Measurements from ENCODE around the gene TNFRSF25.
A peak's percentile ranks its signal among the peaks of the same experiment; 100 is the strongest.
"Not testable (repeated sequence)": the region's sequence is repeated elsewhere in the genome, so short reads cannot be mapped to it uniquely, and the experiment has no call there.

The TNFRSF25 gene

DNA sequence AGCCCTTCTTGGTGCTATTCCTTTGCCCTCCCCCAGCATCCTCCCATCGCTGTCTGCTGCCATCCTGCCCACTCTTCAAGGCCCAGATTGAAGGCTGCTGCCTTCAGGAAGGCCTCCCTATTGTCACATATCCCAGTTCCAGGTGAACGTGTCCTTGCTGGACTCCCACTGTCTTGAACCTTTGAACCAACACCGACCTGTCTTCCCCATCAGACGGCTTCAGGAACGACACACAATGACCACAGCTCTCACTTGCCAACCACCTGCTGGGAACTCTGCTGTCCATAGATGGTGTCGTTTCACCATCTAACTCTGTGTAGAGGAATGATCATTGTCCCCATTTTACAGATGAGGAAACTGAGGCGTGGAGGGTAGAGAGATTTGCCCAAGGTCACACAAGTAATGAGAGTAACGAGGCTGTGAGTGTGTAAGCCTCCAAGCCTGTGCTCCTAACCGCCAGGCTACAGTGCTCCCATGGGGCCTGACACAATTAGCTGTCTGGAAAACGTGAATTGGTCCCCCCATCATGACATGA, 35.4 kb upstream of the TNFRSF25 start:
- no peak for DNase-seq

GRCh38 chr1:6500544-6501278, 34.7 kb upstream of the TNFRSF25 start:
- no peak for DNase-seq

GRCh38 chr1:6499296-6499695, 33.3 kb upstream of the TNFRSF25 start:
- no peak for DNase-seq

DNA sequence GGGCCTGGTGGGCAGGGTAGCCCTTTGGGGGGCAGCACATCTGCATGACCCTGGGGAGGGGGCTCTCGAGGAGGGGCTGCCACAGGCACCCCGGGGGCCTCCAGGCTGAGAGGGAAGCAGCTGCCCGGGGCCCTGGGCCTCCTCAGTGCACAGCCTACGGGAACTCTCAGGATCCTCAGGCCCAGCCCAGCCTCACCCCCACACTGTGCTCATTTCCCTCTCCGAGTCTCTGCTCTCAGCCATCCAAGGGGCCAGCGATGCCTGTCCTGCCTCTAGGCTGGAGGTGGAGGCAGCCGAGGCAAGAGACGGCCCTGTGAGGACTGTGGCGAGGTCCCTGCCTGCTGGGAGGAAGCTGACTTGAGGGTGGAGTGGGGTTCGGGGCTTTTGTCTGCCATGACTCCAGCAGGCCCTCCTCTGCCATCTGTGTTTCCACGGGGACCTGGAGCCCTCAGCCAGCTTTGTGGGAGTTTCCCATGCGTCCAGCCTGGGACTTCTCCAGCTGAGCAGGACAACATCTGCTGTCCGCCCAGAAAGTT, 32.7 kb upstream of the TNFRSF25 start:
- no peak for DNase-seq

- DNase-seq = no peak
These were observed 32.0 kb upstream of the TNFRSF25 start for GRCh38 chr1:6497867-6498575.

DNA sequence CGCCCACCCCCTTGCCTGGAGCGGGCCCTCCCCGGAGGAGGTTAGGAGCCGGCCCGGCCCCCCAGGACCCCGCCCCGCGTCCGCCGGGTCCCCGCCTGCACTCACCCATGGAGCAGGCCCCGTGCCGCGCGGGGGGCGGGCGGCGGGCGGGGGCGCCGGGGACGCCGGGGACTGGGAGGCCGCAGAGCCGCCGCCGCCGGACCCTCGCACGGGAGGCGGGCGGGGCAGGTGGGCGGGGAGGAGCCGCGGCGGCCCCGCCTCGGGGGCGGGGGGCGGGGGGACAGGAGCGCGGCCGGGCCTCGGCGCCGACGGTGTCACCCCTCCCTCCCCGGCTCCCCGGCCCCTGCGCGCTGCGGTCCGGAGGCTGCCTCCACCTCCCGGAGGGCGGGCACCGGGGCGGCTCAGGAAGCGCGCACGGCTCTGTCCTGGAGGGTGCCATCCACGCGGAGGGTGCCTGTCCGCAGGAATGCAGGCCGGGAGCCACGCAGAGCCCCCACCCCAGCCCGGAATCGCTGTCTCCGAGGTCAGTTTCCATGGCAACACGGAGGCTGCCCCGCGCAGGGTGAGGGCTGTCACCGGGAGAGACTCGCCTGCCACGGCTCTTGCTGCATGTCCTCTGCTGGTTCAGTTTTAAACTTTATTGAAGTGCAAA, 31.4 kb upstream of the TNFRSF25 start:
- peak; percentile 49 for DNase-seq

DNA sequence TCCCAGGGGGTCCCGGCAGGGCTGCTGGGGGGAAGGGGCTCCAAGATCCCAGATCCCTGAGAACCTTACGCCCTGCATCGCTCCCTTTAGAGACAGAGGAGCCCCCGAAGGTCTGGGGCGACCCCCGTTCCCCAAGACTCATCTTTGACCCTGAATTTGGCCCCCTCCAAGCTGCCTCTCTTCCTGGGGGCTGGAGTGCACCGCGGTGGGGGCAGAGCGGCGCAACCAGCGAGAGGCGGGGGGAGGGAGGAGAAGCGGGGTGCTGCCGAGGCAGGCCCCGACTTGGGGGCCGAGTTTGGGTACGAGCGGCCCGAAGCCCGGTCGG, 30.9 kb upstream of the TNFRSF25 start:
- DNase-seq = no peak

- no peak for DNase-seq
These were observed 30.4 kb upstream of the TNFRSF25 start for GRCh38 chr1:6496365-6496721.

GRCh38 chr1:6495540-6496364, 29.8 kb upstream of the TNFRSF25 start:
- DNase-seq = no peak

DNA sequence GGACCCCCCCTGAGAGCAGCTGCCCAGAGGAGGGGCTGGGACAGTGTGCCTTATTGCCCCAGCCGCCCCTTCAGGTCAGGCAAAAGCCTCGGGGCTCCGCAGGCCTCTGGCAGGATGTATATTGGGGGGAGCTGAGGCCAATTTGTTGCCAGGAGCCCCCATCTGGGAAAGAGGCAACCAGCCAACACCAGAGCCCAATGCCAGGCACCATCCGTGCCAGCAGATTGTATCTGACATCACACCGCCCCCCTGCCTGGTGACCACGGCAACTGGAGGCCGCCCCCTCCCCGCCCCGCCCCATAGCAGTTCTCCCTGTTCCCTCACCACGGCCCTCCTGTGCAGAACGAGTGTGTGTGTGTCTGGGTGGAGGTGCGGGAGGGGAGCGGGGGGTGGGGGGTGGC, 29.1 kb upstream of the TNFRSF25 start:
- no peak for DNase-seq

DNA sequence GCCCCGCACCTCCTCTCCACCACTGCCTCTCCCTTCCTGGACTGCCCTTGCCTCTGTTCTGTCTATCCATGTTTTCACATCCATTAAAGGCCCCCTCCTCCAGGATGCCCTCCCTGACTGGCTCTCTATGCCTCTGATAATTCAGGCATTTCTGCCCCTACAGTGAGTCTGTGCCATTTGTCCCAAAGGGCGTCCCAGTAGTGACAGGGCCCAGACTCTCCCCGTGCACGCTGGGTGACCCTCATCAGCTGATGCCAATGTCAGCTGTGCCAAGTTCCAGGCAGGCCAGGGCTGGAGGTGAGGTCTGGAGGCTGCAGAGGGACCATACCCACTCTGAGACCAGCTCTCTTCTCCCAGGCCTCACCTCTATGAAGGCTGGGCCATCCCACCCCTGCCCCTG, 28.7 kb upstream of the TNFRSF25 start:
- DNase-seq = no peak

- not testable (repeated sequence) for DNase-seq
These were observed 27.9 kb upstream of the TNFRSF25 start for GRCh38 chr1:6493834-6494223.

DNA sequence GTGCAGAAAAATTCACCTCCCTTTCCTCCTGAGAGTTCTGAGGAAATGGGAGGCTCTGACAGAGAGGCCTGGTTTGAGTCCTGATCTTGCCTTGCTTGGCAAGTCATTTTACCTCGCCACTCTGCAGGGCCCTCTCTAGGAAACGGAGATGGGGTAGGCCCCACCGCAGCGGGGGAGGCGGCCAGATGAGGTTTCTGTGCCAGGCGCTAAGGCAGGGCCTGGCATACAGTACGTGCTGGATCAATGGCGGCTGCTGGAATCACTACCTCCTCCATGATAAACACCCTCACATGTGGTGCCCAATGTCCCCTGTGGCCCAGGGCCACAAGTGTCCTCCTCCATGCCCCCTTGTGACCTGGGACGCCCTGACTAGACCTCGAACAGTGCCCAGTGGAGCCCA, 26.0 kb upstream of the TNFRSF25 start:
- no peak for DNase-seq

GRCh38 chr1:6491480-6491962, 25.5 kb upstream of the TNFRSF25 start, which contains the start of gene PLEKHG5:
Gene PLEKHG5 (minus strand): TSS chr1:6491667. CDS start chr1:6477571, 14,096 bp downstream.
- peak; percentile 15 for DNase-seq

DNA sequence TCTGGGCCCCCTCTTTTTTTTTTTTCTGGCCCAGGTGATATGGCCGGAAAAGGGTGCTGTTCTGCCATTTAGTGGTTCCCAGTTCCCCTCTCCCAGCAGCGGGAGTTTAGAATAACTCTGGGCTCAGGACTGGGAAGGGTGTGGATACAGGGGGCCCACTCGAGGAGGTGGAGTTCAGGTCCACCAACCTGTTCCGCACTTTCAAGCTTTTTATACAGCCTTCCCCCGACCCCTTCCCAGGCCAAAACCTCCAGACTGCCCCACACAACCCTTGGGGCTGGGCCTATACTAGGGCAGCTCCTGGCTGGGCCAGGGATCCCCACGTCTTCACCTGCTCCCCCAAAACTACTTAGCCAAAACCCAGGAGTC, 25.1 kb upstream of the TNFRSF25 start:
- DNase-seq = no peak

- peak; percentile 55 for DNase-seq
These were observed 24.5 kb upstream of the TNFRSF25 start for GRCh38 chr1:6490181-6491080.

DNA sequence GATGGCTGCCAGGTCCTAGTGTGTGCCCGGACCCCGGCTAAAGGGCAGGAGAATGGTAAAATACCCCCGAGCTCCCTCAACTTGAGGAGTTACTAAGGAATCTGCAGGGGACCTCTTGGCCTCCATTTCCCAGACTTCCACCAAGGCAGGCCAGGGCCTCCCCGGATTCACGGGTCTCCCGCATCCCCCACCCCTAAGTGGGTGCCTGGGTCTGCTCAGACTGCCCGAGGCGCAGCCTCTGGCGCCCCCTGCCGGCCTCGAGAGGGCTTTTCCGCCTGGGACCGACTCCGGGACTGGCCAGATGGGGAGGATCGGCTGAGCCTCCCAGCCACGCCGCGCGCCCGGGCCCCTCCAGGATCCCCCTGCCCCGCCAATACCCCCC, 23.8 kb upstream of the TNFRSF25 start:
- peak; percentile 79 for DNase-seq

DNA sequence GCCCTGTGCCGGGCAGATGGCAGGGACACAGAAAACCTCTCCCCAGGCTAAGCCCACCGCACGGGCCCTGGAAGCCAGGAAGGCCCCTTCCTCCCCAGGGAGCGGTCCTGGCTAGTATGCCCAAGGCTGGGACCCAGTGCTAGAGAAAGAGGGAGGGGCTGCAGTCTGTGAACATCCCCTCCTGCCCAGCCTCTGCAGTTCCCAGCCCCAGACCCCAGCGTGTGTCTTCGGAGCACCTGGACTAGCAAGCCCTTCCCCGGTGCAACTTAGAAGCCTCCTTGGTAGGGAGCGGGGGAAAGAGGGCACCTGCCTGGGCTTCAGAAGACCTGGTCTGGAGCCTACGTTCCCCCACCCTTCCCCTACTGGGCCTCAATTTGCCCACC, 23.4 kb upstream of the TNFRSF25 start:
- DNase-seq = no peak

- no peak for DNase-seq
These were observed 22.8 kb upstream of the TNFRSF25 start for GRCh38 chr1:6488602-6489382.

- no peak for DNase-seq
These were observed 22.0 kb upstream of the TNFRSF25 start for GRCh38 chr1:6487804-6488484.
